ENCODE results near the gene SPAG7.

SPAG7 gene

DNA sequence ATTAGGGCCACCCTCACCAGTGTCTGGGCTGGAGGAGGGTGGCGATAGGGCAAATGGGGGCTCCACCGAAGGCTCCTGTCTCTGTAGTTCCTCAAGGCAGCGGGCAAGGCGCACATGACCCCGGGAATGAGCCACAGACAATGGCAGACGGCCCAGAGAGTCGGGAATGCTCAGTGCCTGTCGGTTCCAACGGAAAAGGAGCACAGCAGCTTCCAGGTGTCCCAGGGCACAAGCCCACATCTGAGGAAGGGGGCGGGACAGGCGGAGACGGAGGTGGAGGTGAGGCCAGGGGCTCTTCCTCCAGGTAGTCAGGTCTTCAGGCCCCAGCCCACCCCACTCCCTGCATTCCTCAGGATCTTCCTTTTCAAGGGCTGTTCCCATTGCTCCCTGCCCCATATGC lies 5.1 kb upstream of the SPAG7 start:
- Histone ChIP-seq H3K36me3 (ENCODE audit: control insufficient read depth in 1 of 2, insufficient read depth in 2 of 2, low read length in 2 of 2) (peaks cover 34 to 36% of the 10 kb centered on the region in 2 experiments), H3K23ac (ENCODE audit: low read length) (no peak overlapping the region), H3K4me2 (ENCODE audit: low read length) (no peak overlapping the region), H3K27me3 (ENCODE audit: insufficient read depth, low read length) (no peaks in the 10 kb centered on the region), H3K4me1 (ENCODE audit: control insufficient read depth in 1 of 2, insufficient read depth in 2 of 2, low read length in 2 of 2) (peaks cover 15 to 16% of the 10 kb centered on the region in 2 experiments), H2AK5ac (ENCODE audit: low read length) (no peak overlapping the region), H3K79me2 (ENCODE audit: control insufficient read depth, insufficient read depth, low read length, poor library complexity) (peaks cover 15% of the 10 kb centered on the region), H4K12ac (ENCODE audit: low read depth, low read length) (no peak overlapping the region), H2BK120ac (ENCODE audit: insufficient read depth, low read length, poor library complexity) (no peak overlapping the region), H3K18ac (ENCODE audit: low read length) (no peak overlapping the region), H4K8ac (ENCODE audit: low read depth, low read length) (no peak overlapping the region), H4K91ac (ENCODE audit: low read depth, low read length) (no peak overlapping the region), H3K9ac (ENCODE audit: low read length) (no peak overlapping the region), H3K14ac (ENCODE audit: low read length) (no peak overlapping the region), H3K9me3 (ENCODE audit: insufficient read depth, low read depth, low read length) (no peaks in the 10 kb centered on the region), H2BK12ac (ENCODE audit: low read length) (no peak overlapping the region), H3K4me3 (ENCODE audit: low read depth, low read length) (no peak overlapping the region), H2AFZ (ENCODE audit: insufficient read depth, low read length, poor library complexity) (no peak overlapping the region), H3K4ac (ENCODE audit: low read depth, low read length) (no peak overlapping the region), H2BK5ac (ENCODE audit: low read depth, low read length, poor library complexity) (no peak overlapping the region), H3K79me1 (ENCODE audit: low read length) (peaks cover 17% of the 10 kb centered on the region), H3K27ac (ENCODE audit: low read depth, low read length) (no peak overlapping the region)
- no peak for DNase-seq
- no CpG with 5 or more reads among the region's 12 CpGs for WGBS (ENCODE audit: extremely low coverage, insufficient coverage, insufficient read length)

DNA sequence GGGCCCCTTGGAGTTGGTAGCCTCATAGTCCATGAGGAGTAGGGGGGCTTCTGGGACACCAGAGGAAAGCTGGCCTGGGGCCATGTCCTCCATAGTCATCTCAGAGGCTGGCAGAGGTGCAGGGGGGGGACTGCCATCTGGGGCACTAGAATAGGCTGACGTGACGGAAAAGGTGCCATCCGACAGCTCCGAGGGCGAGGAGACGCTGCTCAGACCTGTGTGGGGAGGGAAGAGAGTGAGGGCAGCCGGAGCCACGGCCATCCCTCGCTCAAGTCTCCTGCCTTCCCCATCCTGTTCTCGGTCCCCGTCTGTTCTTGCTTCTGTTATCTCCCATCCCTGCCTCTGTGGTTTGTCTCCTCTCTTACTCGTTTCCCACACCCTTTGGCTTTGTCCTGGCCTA lies 4.7 kb upstream of the SPAG7 start:
- H3K27me3 ChIP-seq (ENCODE audit: insufficient read depth, low read length), result no peaks in the 10 kb centered on the region
- no peak overlapping the region for H3K4me3 ChIP-seq (ENCODE audit: low read depth, low read length)
- peaks cover 30 to 34% of the 10 kb centered on the region in 2 experiments for H3K36me3 ChIP-seq (ENCODE audit: control insufficient read depth in 1 of 2, insufficient read depth in 2 of 2, low read length in 2 of 2)
- H4K12ac ChIP-seq (ENCODE audit: low read depth, low read length), result no peak overlapping the region
- WGBS (ENCODE audit: extremely low coverage, insufficient coverage, insufficient read length), result no CpG with 5 or more reads among the region's 12 CpGs
- no peak overlapping the region for H3K18ac ChIP-seq (ENCODE audit: low read length)
- H4K91ac ChIP-seq (ENCODE audit: low read depth, low read length), result no peak overlapping the region
- H3K4me2 ChIP-seq (ENCODE audit: low read length), result no peak overlapping the region
- H3K14ac ChIP-seq (ENCODE audit: low read length), result no peak overlapping the region
- DNase-seq, result no peak
- no peak overlapping the region for H2BK12ac ChIP-seq (ENCODE audit: low read length)
- no peaks in the 10 kb centered on the region for H3K9me3 ChIP-seq (ENCODE audit: insufficient read depth, low read depth, low read length)
- no peak overlapping the region for H3K9ac ChIP-seq (ENCODE audit: low read length)
- H2BK120ac ChIP-seq (ENCODE audit: insufficient read depth, low read length, poor library complexity), result no peak overlapping the region
- no peak overlapping the region for H2AK5ac ChIP-seq (ENCODE audit: low read length)
- H2BK5ac ChIP-seq (ENCODE audit: low read depth, low read length, poor library complexity), result no peak overlapping the region
- peaks cover 20% of the 10 kb centered on the region for H3K79me1 ChIP-seq (ENCODE audit: low read length)
- no peak overlapping the region for H4K8ac ChIP-seq (ENCODE audit: low read depth, low read length)
- H3K4ac ChIP-seq (ENCODE audit: low read depth, low read length), result no peak overlapping the region
- H3K27ac ChIP-seq (ENCODE audit: low read depth, low read length), result no peak overlapping the region
- H2AFZ ChIP-seq (ENCODE audit: insufficient read depth, low read length, poor library complexity), result no peak overlapping the region
- H3K23ac ChIP-seq (ENCODE audit: low read length), result no peak overlapping the region
- H3K4me1 ChIP-seq (ENCODE audit: control insufficient read depth in 1 of 2, insufficient read depth in 2 of 2, low read length in 2 of 2), result peaks cover 15 to 16% of the 10 kb centered on the region in 2 experiments
- peaks cover 15% of the 10 kb centered on the region for H3K79me2 ChIP-seq (ENCODE audit: control insufficient read depth, insufficient read depth, low read length, poor library complexity)

DNA sequence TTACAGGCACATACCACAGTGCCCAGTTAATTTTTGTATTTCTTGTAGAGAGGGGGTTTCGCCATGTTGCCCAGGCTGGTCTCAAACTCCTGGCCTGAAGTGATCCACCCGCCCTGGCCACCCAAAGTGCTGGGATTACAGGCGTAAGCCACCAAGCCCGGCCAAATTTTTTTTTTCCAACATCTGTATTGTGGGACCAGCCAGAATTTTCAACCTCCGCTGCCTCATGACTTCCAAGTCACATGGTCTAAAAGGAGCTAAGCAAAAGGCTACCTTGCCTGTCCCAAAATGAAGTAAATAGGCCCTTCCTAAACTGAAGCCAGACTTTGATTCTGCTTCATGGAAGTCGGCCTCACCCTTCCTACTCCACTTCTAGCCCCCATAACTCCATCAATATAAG lies 4.2 kb upstream of the SPAG7 start:
- Histone ChIP-seq H3K4me2 (ENCODE audit: low read length) (no peak overlapping the region), H3K27me3 (ENCODE audit: insufficient read depth, low read length) (no peaks in the 10 kb centered on the region), H2BK120ac (ENCODE audit: insufficient read depth, low read length, poor library complexity) (no peak overlapping the region), H4K91ac (ENCODE audit: low read depth, low read length) (no peak overlapping the region), H3K36me3 (ENCODE audit: control insufficient read depth in 1 of 2, insufficient read depth in 2 of 2, low read length in 2 of 2) (peaks cover 26 to 30% of the 10 kb centered on the region in 2 experiments), H4K12ac (ENCODE audit: low read depth, low read length) (no peak overlapping the region), H4K8ac (ENCODE audit: low read depth, low read length) (no peak overlapping the region), H2BK5ac (ENCODE audit: low read depth, low read length, poor library complexity) (no peak overlapping the region), H3K27ac (ENCODE audit: low read depth, low read length) (no peak overlapping the region), H3K79me2 (ENCODE audit: control insufficient read depth, insufficient read depth, low read length, poor library complexity) (peaks cover 15% of the 10 kb centered on the region), H3K9me3 (ENCODE audit: insufficient read depth, low read depth, low read length) (no peaks in the 10 kb centered on the region), H3K4ac (ENCODE audit: low read depth, low read length) (no peak overlapping the region), H3K18ac (ENCODE audit: low read length) (no peak overlapping the region), H3K4me3 (ENCODE audit: low read depth, low read length) (no peak overlapping the region), H2AFZ (ENCODE audit: insufficient read depth, low read length, poor library complexity) (no peak overlapping the region), H3K9ac (ENCODE audit: low read length) (no peak overlapping the region), H3K14ac (ENCODE audit: low read length) (no peak overlapping the region), H3K23ac (ENCODE audit: low read length) (no peak overlapping the region), H2BK12ac (ENCODE audit: low read length) (no peak overlapping the region), H3K4me1 (ENCODE audit: control insufficient read depth in 1 of 2, insufficient read depth in 2 of 2, low read length in 2 of 2) (peaks cover 15 to 16% of the 10 kb centered on the region in 2 experiments), H3K79me1 (ENCODE audit: low read length) (peaks cover 21% of the 10 kb centered on the region), H2AK5ac (ENCODE audit: low read length) (no peak overlapping the region)
- no peak for DNase-seq
- WGBS (ENCODE audit: extremely low coverage, insufficient coverage, insufficient read length), result no CpG with 5 or more reads among the region's 6 CpGs

DNA sequence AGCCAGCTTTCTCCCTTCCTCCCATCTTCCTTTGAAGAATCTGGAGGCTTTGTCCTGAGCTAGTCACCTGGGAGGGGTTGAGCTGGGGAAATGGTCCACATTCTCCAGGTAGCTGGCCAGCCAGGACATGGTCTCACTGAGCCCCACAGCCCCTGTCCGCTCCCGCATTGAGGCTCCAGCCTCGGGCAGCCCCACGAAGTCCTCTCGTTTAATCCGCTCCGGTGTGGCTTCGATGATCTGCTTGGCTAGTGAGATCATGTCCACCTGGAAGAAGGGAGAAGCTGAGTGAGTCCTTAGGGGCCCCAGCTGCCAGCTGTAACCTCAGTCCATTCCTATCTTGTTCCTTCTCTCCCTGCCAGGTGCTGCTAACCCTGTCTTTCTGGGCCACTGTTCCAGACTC lies 2.7 kb upstream of the SPAG7 start:
- Histone ChIP-seq H4K12ac (ENCODE audit: low read depth, low read length) (no peak overlapping the region), H4K8ac (ENCODE audit: low read depth, low read length) (no peak overlapping the region), H3K4me2 (ENCODE audit: low read length) (no peak overlapping the region), H3K79me1 (ENCODE audit: low read length) (peaks cover 27% of the 10 kb centered on the region), H3K4ac (ENCODE audit: low read depth, low read length) (no peak overlapping the region), H3K79me2 (ENCODE audit: control insufficient read depth, insufficient read depth, low read length, poor library complexity) (peaks cover 19% of the 10 kb centered on the region), H2AFZ (ENCODE audit: insufficient read depth, low read length, poor library complexity) (no peak overlapping the region), H3K27me3 (ENCODE audit: insufficient read depth, low read length) (no peaks in the 10 kb centered on the region), H3K36me3 (ENCODE audit: control insufficient read depth in 1 of 2, insufficient read depth in 2 of 2, low read length in 2 of 2) (peaks cover 25 to 29% of the 10 kb centered on the region in 2 experiments), H3K27ac (ENCODE audit: low read depth, low read length) (no peak overlapping the region), H3K4me3 (ENCODE audit: low read depth, low read length) (no peak overlapping the region), H3K23ac (ENCODE audit: low read length) (no peak overlapping the region), H3K4me1 (ENCODE audit: control insufficient read depth in 1 of 2, insufficient read depth in 2 of 2, low read length in 2 of 2) (peaks cover 15 to 20% of the 10 kb centered on the region in 2 experiments), H3K14ac (ENCODE audit: low read length) (no peak overlapping the region), H2AK5ac (ENCODE audit: low read length) (no peak overlapping the region), H2BK5ac (ENCODE audit: low read depth, low read length, poor library complexity) (no peak overlapping the region), H3K18ac (ENCODE audit: low read length) (no peak overlapping the region), H2BK120ac (ENCODE audit: insufficient read depth, low read length, poor library complexity) (no peak overlapping the region), H2BK12ac (ENCODE audit: low read length) (no peak overlapping the region), H3K9me3 (ENCODE audit: insufficient read depth, low read depth, low read length) (no peaks in the 10 kb centered on the region), H4K91ac (ENCODE audit: low read depth, low read length) (no peak overlapping the region), H3K9ac (ENCODE audit: low read length) (no peak overlapping the region)
- no CpG with 5 or more reads among the region's 8 CpGs for WGBS (ENCODE audit: extremely low coverage, insufficient coverage, insufficient read length)
- no peak for DNase-seq
